HG02763 (cell line): ENCODE measurements around the gene SNAPC2.
A peak's percentile ranks its signal among the peaks of the same experiment; 100 is the strongest.

Experiments used
- ATAC-seq: cut with Tn5 transposase; IDR thresholded peaks from one replicate; pipeline ENCODE4 v1.9.1; 2021; ENCODE audit warnings: mild to moderate bottlenecking, moderate library complexity; ENCODE audit not compliant: unreplicated experiment

SNAPC2 gene, protein sequence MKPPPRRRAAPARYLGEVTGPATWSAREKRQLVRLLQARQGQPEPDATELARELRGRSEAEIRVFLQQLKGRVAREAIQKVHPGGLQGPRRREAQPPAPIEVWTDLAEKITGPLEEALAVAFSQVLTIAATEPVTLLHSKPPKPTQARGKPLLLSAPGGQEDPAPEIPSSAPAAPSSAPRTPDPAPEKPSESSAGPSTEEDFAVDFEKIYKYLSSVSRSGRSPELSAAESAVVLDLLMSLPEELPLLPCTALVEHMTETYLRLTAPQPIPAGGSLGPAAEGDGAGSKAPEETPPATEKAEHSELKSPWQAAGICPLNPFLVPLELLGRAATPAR

DNA sequence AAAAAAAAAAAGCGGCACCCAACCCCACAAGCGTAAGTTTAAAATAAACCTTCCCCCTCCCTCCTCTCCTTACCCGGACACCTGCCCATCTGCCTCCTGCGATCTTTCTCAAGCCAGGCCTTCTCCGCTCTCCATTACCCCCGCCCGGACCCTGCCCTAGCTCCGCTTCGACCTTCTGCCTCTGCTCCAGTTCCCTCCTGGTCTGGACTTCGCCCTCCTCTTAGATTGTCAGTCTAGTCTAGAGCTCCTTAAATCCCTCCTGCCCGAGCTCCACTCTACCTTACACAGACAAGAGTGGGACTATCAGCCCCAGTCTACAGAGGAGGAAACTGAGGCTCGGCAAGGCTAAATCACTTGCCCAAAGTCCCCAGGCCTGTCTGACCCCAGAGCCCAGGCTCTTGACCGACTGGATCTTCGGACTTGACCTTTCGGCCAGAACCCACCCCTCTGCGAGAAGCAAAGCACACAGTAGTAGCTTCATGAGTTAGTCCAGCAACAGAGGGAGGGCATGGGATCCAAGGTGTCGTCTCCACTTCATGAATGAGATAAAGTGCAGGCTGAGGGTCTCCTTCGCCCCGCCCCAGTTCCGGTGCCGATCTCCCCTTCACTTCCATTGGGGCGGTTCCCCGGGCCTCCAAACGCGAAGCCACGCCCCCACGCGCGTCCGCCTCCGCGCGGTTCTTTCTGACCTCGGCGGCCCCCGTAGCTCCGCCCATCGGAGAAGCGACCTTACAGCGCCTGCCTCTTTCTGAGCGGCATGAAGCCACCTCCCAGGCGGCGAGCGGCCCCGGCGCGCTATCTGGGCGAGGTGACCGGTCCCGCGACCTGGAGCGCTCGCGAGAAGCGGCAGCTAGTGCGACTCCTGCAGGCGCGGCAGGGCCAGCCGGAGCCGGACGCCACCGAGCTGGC, at the start of gene SNAPC2:
Gene SNAPC2 (plus strand): TSS at position 729 of the 909 bp plus-strand sequence. CDS start 29 bp downstream, at position 758.
- peak; percentile 52 for ATAC-seq

DNA sequence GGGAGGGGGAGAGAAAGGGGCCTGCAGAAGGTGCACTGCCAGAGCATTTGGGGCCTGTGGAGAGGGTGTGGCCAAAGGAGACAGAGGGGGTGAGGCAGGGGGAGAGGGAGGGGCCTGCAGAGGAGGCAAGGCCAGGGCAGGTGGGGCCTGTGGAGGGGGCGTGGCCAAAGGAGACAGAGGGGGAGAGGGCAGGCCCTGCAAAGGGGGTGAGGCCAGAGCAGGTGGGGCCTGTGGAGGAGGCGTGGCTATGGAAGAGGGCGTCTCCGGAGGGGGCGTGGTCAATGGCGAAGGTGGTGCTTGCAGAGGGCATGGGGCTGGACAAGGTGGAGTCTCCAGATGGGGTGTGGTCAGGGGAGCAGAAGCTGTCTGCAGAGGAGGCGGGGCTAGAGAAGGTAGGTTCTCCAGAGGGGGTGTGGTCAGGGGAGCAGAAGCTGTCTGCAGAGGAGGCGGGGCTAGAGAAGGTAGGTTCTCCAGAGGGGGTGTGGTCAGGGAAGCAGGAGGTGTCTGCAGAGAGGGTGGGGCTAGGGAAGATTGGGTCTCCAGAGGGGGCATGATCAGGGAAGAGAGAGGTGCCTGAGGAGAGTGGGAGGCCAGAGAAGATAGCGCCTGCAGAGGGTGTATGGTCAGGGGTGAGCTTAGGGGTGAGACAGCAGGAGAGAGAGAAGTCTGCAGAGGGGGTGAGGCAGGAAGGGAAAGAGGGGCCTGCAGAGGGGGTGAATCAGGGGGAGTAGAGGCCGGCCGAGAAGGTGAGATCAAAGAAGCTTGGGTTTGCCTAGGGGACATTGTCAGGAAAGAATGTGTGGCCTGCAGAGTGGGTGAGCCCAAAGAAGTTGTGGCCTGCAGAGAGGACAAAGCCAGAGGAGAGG, 49.3 kb upstream of the SNAPC2 start:
- no peak for ATAC-seq

DNA sequence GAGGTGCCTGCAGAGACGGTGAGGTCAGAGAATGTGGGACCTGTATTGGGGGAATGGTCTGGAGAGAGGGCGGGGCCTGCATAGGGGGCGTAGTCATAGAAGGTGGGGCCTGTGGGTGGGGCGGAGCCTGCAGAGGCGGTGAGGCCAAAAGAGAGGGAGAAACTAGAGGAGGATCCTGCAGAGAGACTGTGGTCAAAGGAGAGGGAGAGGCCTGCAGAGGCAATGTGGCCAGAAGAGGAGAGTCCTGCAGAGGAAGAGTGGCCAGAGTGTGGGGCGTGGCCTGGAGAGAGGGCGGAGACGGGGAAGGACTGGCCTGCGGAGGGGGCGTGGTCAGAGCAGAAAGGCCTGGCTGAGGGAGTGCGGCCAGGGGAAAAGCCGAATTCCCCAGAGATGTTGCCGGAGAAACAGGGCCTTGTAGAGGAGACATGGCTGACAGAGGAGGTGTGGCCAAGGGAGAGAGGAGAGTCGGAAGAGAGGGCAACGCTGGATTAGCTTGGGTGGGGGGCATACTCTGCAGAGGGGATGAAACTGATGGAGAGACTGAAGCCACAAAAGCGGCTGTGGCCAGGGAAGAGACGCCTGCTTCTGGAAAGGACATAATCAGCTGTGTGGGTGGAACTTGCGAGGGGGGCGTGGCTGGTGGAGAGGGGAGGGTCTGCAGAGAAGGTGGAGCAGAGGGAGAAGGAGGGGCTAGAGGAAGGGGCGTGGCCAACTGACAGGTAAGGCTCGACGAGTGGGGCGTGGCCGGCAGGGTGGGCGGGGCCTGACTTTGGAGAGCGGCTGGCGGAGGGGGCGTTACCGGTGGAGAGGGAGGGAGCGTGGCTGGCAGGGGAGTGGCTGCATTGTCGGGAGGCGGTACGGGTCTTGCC, 48.5 kb upstream of the SNAPC2 start:
- no peak for ATAC-seq

DNA sequence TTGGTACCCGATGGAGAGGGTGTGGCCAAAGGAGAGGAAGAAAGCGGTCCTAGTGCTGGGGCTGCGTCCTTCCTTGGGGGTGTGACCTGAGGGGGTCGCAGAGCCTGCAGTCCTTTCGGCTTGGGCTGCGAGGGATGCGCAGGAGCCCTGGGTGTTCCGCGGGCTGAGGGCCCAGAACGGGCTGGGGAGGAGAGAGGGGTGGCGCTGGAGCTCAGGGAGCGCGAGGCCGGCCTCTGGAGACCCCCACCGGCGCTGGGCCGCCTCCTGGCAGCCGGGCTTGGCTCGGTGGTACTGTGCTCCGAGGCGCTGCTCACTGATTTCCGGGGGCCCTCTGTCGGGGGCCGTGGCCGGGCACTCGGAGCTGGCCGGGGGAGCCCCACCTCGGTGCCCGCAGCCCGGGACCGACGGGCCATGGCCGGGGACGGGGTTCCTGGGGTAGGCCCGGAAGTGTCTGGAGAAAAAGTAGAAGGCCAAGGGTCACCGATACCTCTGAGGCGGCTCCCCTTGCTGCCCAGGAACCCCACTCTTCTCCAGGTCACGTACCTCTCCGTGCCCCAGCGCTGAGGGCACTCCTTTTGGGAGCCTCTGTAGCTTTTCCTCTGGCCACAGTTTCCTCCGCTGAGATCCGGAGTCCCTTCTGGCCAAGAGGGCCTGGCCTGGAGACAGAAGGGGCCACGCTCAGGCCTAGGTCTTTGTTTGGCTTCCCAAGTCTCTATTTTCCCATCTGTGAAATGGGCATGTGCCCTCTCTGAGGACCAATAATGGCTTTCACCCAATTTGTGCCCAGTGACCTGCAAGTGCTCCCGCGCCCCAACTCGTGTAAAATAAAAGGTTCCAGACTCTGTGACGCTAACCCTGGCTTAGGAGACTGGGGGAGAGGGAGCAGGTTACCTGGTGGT, 47.6 kb upstream of the SNAPC2 start:
- no peak for ATAC-seq

DNA sequence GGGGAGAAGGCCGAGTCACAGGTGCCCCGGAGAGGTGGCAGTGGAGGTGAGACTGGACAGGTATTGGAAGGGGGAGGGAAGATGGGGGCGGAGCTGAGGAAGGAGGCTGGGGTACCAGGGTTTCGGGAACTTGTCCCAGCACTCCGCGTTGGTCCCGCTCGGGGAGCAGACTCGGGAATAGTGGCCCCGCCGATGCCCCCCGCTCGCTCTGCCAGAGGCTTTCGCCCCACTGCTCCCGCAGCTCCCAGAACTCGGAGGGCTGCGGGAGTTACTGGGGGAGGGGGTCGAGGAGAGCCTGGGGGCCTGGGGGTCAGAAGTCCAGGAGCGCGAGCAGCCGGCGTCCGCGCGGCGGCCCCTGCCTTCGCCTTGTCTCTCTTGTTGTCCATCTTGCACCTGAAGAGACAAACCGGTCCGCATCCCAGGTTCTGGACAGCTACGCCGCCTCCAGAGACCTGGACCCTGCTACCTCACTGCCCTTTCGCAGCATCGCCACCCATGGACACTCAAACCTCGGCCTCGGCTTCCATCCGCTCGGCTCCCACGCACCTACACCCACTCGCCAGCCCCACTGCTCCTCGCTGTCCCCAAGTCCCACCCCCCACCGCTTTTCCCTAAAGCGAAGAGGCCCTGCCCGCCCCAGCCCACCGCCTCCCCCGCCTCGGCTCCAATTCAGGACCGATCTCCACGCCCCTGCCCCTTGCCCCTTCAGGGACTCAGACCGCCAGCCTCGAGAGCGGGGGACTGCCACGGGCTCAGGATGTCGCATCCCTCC, 46.6 kb upstream of the SNAPC2 start:
- no peak for ATAC-seq

DNA sequence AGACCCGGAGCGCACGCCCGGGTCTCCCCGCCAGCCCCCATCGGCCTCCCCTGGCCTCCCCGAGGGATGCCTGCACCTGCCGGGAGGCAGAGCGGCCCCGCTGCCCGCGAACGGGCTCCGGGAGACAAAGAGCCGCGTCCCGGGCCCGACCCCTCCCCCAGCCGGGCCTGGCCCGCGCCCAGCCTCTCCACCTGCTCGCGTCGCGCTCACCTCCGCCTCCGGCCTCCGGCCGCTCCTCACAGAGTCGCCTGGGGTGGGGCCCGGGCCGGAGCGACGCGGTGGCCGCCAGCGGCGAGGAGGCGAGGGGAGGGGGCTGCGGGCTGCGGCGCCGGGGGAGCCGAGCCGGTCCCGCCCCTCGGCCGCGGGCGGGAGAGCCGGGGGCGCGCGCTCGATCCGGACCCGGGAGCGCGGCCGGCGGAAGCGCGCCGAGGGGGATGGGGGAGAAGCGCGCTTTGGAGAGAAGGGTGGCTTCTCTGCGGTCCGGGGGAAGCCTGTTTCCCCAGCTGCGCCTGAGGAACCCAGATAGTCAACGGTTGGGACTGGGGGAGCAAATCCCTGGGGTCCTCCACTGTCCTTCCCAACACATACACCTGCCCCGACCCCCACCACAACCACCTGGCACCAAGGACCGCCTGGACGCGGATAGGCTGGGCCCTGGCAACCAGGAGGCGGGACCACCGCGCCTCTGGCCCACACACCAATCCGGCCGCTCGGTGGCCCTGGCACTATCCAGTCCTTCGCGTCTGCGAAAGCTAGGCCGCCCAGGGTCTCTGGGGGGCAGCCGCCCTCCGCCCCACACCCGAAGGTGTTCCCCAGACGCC, 45.9 kb upstream of the SNAPC2 start, which contains the start of gene PRR36:
Gene PRR36 (minus strand): TSS at position 315 of the 821 bp plus-strand sequence. CDS start 701 bp downstream, outside the sequence.
- no peak for ATAC-seq

DNA sequence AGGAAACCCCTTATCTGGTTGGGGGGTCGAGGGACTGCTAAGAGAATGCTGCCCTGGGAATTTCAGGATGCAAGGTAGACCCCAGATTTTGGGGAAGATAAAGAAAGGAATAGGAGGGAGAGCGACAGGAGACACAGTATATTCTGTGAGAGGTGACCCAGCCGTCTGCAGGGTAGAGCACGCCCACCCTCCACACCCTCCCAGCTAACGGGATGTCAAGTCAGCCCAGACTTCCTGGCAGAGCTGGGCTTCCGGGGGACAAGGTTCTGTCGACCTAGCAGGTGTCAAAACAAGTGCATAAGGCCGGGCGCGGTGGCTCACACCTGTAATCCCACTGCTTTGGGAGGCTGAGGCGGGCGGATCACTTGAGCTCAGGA, 45.3 kb upstream of the SNAPC2 start:
- no peak for ATAC-seq

DNA sequence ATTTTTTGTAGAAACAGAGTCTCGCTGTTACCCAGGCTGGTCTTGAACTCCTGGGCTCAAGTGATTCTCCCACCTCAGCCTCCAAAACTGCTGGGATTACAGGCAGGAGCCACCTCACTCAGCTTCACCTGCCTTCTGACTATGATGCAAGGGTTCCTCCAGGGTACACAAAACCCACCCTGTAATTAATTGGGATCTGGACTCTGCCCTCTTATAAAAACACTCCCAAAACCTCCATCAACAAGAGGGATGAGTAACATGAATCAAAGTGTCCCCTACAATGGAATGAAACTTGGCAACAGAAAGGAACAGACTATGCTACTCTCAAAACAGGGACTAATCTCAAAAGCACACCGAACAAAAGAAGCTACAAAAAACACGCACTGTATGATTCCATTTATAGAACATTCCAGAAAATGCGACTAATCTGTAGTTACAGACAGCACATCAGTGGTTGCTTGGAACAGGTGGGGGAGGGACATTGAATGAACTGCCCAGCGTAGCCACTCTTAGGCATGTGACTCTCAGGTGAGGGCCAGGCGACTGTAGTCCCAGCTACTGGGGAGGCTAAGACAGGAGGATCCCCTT, 42.8 kb upstream of the SNAPC2 start:
- ATAC-seq, result no peak

DNA sequence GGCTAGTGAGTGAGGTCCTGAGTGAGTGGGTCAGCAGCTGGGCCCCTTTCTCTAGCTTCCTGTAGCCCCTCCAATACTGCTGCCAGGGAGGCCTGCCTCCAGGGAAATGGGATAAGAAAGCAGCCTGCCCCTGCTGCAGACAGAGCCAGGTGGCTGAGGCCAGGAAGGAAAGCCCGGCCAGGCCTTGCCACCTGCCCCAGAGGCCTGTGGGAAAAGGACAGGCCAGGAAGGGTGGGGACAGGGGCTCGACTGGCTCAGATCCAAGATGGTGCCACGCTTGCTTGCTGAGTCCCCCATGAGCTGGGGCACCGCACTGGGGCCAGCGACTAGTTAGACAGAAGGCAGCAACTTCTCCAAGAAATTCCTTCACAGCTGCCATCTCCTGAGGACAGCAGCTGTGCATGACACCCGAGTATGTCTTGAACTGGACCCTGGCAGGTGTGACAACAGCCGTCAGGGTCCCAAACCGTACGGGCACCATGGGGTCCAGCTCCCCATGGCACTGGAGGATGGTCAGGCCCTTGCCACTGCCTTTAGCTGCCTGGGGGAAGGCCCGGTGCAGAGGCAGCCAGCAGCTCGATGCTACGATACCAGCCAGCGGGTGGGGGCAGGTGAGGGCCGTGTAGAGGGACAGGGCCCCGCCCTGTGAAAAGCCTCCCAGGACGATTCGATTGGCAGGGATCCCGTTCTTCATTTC, 40.9 kb upstream of the SNAPC2 start:
- no peak for ATAC-seq

DNA sequence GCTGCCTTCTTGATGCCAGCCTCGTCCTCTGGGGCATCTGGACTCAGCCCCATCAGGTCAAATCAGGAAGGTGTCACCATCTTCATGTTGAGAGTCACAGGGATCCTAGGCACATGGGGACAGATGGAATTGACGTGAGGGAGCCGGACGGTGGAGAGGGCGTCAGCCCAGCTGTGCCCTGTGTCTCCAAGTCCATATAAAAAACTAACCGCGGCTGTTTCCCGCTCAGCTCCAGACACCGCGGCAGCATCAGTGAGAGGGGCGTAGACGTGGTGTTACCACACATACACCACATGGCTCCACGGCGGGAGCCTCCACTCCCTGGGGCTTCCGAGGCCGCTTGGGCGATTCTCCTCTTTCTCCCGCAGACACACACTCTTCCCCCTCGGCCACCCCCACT, 40.3 kb upstream of the SNAPC2 start:
- ATAC-seq, result no peak

DNA sequence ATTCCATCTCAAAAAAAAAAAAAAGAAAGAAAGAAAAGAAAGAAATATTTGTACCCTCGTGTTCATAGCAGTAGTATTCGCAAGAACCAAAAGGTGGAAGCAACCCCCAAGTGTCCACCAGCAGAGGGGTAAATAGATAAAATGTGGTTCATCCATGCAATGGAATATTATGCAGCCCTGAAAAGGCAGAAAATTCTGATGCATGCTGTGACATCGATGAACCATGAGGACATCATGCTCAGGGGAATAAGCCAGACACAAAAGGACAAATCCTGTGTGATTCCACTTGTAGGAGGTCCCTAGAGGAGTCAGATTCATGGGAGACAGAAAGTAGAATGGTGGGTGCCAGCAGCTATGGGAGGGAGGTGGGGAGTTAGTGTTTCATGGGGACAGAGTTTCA, 38.2 kb upstream of the SNAPC2 start:
- ATAC-seq, result no peak

DNA sequence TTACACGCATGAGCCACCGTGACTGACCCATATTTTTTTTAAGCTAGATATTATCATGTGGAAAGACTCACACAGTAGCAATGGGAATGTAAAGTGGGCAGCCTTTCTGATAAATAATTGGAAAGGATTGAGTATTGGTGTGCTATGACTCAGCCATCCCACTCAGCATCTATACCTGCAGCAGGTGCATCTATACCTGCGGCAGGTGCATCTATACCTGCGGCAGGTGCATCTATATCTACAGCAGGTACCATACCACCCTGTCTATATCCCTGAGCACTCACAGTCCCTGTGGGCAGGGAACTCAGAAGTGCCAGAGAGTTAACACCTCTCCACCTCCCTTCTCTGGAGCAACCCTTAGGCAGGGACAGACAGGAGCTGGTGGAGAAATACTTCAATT, 37.0 kb upstream of the SNAPC2 start:
- ATAC-seq, result no peak

DNA sequence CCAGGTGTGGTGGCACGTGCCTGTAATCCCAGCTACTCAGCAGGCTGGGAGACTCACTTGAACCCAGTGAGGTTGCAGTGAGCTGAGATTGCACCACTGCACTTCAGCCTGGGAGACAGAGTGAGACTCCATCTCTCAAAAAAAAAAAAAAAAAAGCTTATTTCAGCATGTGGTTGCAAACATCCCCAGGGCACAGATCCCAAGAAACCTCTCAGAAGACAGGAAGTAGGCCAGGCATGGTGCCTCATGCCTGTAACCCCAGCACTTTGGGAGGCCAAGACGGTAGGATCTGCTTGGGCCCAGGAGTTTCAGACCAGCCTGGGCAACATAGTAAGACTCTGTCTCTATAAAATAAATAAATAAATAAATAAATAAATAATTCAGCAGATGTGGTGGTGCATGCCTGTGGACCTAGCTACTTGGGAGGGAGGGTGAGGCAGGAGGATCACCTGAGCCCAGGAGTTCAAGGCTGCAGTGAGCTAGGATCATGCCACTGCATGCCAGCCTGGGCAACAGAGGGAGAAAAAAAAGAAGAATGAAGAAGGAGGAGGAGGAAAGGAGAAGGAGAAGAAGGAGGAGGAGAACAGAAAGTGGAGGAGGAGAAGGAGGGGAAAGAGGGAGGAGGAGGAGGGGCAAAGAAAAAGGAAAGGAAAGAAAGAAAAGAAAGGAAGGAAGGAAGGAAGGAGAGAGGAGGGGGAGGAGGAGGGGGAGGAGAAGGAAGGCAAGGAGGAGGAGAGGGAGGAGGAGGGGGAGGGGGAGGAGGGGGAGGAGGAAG, 36.2 kb upstream of the SNAPC2 start:
- no peak for ATAC-seq

DNA sequence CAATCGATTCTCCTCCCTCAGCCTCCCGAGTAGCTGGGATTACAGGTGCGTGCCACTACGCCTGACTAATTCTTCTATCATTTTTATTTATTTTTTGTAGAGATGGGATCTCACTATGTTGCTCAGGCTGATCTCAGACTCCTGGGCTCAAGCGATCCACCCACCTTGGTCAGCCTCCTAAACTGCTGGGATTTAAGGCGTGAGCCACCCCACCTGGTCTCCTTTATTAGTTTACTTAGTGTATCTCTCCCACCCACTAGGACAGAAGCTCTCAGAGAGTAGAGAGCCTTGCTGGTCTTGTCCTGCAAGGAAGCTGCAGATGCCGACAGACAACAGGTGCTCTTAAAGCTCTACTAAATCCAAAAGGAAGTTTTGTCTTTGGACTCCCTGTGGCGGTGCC, 34.3 kb upstream of the SNAPC2 start:
- ATAC-seq, result no peak

DNA sequence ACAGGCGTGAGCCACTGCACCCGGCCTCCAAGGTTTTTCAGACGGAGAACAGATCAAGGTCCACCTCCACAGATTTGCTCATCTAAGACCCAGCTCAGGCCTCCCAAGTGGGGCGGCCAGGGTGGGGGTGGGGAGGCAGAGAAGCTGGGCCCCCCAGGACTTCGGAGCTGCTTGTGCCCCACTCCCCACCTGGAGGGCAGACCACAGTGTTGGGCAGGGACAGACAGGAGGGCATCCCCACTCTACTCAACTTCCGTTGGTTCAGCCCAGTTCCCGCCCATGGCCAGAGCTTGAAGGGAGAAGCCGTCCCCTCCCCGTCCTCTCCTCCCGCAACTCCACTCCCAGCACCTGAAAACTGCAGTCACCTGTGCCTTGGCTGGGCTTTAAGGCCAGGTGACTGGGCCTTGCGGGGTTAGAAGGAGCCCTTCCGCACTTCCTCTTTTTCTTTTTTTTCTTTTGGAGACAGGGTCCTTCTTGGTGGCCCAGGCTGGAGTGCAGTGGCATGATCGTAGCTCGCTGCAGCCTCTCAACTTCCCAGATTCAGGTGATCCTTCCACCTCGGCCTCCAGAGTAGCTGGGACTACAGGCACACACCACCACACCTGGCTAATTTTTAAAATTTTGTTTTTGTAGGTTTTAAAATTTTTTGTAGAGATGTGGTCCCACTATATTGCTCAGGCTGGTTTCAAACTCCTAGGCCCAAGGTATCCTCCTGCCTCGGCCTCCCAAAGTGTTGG, 32.6 kb upstream of the SNAPC2 start:
- no peak for ATAC-seq
